Measurements from ENCODE around the gene ATAD3B.
"Not testable (repeated sequence)": the region's sequence is repeated elsewhere in the genome, so short reads cannot be mapped to it uniquely, and the experiment has no call there.

Gene ATAD3B

GRCh38 chr1:1482856-1483255, 11.3 kb downstream of the ATAD3B start:
- DNase-seq: no peak

DNA sequence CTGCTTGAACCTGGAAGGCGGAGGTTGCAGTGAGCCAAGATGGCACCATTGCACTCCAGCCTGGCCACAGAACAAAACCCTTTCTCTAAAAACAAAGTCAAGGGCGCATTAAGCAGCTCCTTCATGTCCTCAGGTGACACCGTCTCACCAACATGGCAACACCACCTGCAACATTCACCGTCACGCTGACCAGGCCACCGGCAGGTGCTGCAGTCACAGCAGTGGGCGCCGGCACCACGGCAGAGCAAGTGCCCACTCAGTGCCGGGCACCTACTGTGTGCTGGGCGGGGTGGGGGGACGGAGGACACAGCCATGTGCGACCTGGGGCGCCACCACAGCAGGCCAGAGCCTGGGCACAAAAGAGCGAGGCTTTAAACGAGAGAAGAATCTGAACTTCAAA, 12.1 kb downstream of the ATAD3B start:
- no peak for DNase-seq

GRCh38 chr1:1484976-1485750, 13.6 kb downstream of the ATAD3B start:
- DNase-seq: not testable (repeated sequence)

DNA sequence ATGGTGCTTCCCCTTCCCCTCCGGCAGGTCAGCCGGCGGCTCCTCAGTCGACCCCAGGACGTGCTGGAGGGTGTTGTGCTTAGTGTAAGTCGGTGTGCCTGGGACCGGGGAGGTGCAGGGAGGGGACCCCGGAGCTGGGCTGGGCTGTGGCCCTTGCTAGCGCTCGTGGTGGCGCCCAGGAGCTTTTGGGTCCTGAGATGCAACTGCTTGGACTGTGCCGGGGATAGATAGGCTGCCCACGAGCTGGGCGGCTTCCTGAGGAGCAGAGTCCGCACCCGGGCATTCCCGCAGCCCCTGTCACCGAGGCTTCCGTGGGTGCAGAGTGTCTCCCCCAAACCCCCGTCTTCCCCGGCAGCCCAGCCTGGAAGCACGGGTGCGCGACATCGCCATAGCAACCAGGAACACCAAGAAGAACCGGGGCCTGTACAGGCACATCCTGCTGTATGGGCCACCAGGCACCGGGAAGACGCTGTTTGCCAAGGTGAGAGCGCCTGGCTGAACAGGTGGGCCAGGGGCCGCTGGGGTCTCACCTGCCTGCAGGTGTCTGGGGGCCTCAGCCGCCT, 14.3 kb downstream of the ATAD3B start:
- DNase-seq: not testable (repeated sequence)

DNA sequence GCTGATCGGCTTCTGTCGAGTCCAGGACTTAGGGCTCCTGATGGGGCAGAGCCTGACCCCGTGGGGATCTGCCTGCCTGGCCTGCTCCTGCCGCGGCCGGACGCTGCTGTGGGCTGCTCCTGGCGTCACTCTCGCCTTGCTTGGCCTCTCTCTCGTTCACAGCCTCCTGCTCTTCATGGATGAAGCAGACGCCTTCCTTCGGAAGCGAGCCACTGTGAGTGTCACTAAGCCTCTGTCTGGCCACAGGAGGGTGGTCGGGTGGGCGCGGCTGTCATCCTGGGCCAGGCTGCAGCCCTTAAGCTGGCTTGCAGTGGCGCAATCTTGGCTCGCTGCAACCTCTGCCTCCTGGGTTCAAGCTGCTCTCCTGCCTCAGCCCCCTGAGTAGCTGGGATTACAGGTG, 16.1 kb downstream of the ATAD3B start:
- no peak for DNase-seq

GRCh38 chr1:1489231-1489630, 17.7 kb downstream of the ATAD3B start:
- DNase-seq: no peak

DNA sequence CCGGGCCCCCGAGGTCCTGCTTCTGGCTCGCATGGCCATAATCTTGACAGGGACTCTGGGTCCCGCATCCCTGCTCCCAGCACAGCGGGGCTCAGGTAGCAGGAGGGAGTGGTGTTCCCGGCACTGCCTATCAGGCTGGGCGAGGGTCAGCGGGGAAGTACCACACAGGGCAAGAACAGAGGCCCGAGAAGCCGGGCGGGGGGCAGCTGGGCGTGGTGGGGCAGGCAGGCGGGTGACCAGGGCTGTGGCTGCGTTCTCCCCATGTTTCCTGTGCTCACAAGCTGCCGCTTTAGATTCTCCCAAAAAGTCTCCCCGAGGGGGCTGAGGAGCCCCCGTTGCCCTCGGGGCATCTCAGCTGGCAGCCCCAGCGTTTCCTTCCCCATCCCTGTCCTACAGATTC, 18.3 kb downstream of the ATAD3B start:
- DNase-seq: no peak

GRCh38 chr1:1490633-1491230, 19.2 kb downstream of the ATAD3B start:
- no peak for DNase-seq

DNA sequence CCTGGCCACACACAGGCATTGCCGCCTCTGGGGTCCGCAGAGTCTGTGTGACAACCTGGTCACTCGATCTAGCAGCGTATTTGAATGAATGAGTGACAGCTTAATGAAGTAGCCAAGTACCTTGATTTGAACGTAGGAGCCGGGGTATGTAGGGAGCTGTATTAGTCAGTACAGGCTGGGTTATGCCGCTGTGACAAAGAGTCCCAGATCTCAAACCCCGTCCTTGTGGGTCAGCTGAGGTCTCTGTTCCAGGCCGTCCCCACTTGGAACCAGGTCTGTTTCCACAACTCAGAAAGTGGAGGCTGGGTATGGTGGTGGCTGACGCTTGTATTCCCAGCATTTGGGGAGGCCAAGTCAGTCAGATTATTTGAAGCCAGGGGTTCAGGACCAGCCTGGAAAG, 20.0 kb downstream of the ATAD3B start:
- no peak for DNase-seq

DNA sequence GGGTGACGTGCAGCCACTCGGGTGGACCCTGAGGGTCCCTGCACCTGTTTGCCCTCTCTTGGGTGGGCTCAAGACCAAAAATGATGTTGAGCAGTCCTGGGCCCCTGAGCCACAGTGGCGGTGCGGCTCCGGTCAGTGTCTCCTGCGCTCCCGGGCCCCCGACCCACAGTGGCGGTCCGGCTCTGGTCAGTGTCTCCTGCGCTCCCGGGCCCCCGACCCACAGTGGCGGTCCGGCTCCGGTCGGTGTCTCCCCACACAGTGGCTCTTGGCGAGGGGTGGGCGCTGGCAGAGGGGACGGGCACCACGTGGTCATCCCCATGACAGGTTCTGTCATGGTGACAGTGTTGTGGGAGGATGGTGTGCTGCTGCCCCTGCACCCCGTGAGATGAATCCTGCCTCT, 22.7 kb downstream of the ATAD3B start:
- DNase-seq: not testable (repeated sequence)

GRCh38 chr1:1495461-1495975, 24.0 kb downstream of the ATAD3B start:
- not testable (repeated sequence) for DNase-seq

DNA sequence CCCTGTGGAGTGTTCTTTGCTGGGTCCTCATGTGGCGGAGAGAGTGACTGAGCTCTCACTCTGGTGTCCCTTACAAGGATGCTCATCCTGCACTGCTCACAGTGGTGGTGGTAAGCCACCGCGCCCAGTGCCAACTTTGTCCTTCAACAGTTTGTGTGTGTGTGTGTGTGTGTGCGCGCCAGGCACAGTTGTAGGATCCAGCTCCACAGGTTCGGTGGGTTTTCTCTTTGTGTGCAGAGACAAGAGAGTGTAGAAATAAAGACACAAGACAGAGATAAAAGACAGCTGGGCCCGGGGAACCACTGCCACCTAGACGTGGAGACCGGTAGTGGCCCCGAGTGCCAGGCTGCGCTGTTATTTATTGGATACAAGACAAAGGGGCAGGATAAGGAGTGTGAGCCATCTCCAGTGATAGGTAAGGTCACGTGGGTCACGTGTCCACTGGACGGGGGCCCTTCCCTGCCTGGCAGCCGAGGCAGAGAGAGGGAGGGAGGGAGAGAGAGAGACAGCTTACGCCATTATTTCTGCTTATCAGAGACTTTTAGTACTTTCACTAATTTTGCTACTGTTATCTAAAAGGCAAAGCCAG, 33.3 kb downstream of the ATAD3B start:
- DNase-seq: peak; percentile 85

DNA sequence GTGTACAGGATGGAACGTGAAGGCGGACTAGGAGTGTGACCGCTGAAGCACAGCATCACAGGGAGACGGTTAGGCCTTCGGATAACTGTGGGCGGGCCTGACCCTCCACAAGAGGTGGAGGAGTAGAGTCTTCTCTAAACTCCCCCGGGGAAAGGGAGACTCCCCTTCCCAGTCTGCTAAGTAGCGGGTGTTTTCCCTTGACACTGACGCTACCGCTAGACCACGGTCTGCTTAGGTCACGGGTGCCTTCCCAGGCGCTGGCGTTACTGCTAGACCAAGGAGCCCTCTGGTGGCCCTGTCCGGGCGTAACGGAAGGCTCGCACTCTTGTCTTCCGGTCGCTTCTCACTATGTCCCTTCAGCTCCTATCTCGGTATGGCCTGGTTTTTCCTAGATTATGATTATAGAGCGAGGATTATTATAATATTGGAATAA, 33.8 kb downstream of the ATAD3B start:
- peak; percentile 58 for DNase-seq

GRCh38 chr1:1505801-1506200, 34.2 kb downstream of the ATAD3B start:
- not testable (repeated sequence) for DNase-seq

- no peak for DNase-seq
Observed at GRCh38 chr1:1507305-1507704, 35.7 kb downstream of the ATAD3B start.

DNA sequence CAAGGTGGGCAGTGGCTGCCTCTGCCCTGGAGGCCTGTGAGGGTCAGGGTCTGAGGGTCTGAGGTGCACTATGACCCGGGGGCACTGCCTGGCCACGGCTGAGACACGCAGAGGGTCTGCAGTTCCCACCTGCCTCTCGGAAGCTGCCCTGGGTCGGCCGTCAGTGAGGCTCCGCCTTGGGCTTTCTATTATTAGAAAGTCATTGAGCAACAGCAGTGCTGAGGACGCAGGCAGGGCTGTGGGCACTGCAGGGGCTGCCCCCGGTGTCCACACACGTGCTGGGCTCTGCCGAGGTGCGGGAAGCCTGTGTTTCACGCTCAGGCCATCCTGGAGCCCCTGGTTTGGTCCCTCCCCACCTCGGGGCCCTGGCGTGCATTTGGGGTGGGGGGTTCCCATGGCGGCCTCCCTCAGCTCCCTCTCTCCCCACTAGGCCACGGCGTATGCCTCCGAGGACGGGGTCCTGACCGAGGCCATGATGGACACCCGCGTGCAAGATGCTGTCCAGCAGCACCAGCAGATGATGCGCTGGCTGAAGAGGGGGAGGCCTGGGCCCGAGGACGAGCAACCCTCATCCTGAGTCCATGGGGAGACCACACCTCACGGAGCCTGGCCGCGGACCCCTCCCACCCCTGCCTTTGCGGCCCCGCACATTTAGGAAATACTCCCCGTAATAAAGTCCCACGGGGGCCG, 37.4 kb downstream of the ATAD3B start:
- not testable (repeated sequence) for DNase-seq

GRCh38 chr1:1509465-1509850, 37.9 kb downstream of the ATAD3B start:
- not testable (repeated sequence) for DNase-seq

- peak; percentile 39 for DNase-seq
Observed at GRCh38 chr1:1510912-1511532, 39.5 kb downstream of the ATAD3B start.

DNA sequence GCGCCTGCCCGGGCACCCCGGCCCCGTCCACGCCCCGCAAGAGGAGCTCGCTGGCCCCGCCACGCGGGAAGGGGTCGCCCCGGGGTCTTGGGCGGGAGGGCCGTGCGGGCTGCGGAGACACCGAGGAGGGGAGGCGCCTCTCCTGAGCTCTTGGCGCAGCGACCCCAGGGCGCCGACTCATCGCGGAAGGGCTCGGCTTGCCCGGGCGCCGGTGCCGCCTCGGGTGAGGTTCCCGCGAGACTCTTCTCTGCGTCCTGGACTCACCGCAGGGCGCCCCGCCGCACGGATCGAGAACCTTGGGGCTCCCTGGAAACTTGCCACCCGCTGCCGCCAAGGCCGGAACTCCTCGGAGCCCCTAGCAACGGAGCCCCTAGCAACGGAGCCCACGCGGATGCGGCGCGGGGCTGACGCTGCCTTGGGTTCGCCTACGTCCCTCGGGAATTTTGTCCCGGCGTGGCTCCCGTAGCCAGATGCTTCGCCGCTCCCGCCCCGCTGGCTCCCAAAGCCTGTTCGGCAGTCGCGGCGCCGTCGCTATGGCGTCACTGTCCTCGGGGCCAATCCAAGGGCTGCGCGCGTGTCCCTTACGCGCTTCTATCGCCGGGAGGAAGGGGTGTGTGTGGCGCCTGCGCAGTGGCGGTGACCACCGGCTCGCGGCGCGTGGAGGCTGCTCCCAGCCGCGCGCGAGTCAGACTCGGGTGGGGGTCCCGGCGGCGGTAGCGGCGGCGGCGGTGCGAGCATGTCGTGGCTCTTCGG, 40.1 kb downstream of the ATAD3B start, which contains the start of gene ATAD3A:
Gene ATAD3A, plus strand, starts transcription at position 630 of the 753 bp plus-strand sequence. Its CDS starts 107 bp downstream, at position 737.
- DNase-seq: peak; percentile 98

- not testable (repeated sequence) for DNase-seq
Observed at GRCh38 chr1:1512425-1512824, 40.9 kb downstream of the ATAD3B start.

- not testable (repeated sequence) for DNase-seq
Observed at GRCh38 chr1:1513675-1514074, 42.1 kb downstream of the ATAD3B start.

GRCh38 chr1:1514376-1514775, 42.8 kb downstream of the ATAD3B start:
- not testable (repeated sequence) for DNase-seq
